GM18520 (cell line): ENCODE measurements around the gene TMEM217.
"Not testable (repeated sequence)": the region's sequence is repeated elsewhere in the genome, so short reads cannot be mapped to it uniquely, and the experiment has no call there.

Experiments
- ATAC-seq: cut with Tn5 transposase; IDR thresholded peaks from one replicate; pipeline ENCODE4 v1.9.1; 2021; ENCODE audit not compliant: unreplicated experiment

TMEM217 gene

GRCh38 chr6:37257634-37258404 lies at the start of gene TMEM217, which contains the start of gene TBC1D22B:
TMEM217 (minus strand) TSS chr6:37258144; CDS start chr6:37219030, 39,114 bp downstream.
TBC1D22B (plus strand) TSS chr6:37257772; CDS start chr6:37257918, 146 bp downstream.
- peak; percentile 98 for ATAC-seq

- not testable (repeated sequence) for ATAC-seq
These were observed 49.5 kb upstream of the TMEM217 start for GRCh38 chr6:37307484-37307883.

- ATAC-seq, result no peak
These were observed 48.8 kb upstream of the TMEM217 start for GRCh38 chr6:37306624-37307222.

DNA sequence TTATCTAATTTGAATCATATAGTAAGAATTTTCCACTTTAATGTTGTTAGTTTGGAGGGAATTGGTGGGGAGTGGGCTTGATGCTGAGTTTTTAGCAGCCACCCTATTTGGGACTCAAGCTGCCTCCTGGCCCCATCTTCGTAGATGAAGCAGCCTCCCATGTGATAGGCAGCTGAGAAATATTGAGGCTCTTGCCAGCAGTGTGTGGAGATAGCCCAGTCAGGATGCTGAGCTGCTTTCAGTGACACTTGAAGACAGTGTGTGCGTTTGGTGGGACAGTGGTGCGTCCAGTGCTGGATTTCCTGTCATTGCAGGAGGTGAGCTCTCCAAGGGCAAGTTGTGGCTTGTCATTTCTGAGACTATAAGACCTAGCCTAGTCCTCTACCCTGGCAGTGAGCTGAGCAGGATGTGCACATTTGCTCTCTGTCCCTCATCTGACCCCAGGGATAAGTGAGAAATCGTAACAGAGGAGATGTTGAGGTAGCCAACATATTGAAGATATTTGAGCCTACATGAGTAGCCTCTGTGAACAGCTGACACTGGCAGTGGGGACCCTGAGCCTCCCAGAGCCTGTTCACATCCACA lies 48.0 kb upstream of the TMEM217 start:
- ATAC-seq, result no peak

GRCh38 chr6:37304766-37305165 lies 46.8 kb upstream of the TMEM217 start:
- no peak for ATAC-seq

DNA sequence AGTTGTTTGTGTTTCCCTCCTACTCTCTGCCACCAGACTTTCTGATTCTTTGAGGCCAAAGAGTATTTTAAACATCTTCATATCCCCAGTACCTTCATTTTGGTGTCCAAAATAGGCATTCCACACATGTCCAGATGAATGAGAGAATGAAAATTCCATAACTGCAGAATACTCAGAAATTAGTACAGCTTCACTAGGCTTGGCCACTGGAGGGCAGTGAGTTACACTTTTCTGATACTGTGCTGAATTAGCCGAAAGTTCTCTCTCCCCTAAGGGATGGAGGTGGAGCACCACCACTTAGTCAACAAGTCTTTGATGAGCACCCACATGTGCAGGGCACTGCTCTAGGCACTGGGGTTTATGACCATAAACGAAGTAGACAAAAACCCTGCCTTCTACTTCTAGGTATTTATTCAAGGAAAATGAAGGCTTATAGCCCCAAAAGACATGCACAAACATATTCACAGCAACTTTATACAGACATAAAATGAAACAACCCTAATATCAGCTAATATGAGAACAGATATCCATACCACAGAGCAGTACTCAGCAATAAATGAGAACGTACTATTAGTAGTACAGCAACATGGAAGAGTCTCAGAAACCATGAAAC lies 46.1 kb upstream of the TMEM217 start:
- ATAC-seq, result no peak

DNA sequence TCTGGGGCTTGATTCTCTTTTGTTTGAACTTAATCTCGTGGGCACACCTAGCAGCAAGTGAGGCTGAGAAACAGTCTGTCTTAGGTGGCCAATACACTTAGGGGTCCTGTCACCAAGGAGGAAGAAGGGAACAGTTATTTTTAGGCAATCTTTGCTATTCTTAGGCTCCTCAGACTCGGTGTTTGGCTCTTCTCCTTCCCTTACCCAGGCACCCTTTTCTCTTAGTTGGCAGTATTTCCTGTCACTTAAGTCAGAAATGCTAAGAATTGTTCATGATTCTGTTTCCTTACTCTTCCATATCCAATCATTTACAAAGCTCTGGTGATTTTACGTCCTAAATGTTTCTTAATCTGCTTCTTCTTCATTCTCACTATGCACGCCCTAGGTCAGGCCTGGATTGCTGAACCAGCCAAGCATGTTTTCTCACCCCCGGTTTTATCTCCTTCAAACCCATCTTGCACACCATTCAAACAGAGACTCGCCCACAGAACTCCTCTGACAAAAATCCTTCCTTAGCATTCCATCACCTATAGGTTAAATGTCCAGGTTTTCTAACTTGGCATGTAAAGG lies 45.2 kb upstream of the TMEM217 start:
- no peak for ATAC-seq

DNA sequence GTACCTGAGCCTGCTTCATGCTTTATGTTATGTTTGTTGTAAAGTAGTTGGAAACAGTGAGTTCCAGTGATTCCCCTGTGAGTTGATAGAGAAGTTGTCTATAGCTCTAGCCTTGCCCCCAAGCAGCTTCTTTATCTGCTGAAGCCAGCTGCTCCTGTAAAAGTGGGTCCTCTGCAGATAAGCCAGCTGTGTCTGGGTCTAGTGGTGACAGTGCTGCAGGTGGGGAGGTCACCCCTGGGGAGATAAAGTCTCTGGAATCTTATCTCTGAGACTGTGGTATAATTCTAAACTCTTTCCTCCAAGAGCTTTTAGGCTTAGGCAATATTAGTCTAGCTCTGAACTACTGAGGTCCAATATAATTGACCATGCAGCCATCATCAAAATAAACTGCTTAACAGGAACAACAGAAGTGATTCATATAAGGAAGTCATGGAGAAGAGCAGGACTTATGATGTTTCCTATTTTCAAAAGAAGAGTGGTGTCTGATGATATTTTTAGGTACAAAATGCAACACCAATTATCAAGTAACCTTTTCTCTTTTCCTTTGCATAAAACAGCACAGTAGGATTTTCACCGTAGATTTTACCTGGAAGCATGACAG lies 44.2 kb upstream of the TMEM217 start:
- no peak for ATAC-seq

DNA sequence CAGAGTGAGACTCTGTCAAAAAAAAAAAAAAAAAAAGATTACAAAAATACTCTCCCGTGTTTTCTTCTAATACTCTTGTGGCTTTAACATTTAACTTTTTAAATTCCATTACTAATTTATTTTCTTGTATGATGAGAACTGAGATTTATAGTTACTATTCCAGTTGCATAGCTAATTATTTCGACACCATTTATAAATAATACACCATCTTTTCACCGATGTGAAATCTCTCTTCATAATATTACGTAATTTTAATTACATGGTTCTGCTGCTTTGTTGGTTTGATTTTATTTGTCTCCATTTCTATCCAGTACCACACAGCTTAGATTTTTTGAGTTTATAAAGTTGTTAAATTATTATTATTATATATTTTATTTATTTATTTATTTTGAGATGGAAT lies 42.0 kb upstream of the TMEM217 start:
- ATAC-seq, result no peak

DNA sequence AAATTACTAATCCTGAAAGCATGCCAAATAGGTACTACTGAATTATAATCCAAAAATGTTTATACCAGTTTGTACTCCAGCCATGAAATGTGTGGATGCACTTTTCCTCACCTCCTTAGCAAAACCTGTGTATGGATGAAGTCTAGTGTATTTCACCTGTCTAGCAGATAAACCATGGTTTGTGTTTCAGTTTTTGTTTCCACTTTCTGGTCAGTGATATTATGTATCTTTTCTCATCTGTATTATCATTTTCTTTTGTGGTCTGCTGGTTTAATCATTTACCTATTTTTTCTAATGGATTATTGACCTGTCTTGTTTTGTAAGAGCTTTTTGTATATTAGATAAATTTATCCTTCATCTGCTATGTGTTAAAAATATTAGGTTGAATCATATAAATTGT lies 41.0 kb upstream of the TMEM217 start:
- no peak for ATAC-seq

GRCh38 chr6:37297637-37298036 lies 39.7 kb upstream of the TMEM217 start:
- not testable (repeated sequence) for ATAC-seq

- ATAC-seq, result no peak
These were observed 35.5 kb upstream of the TMEM217 start for GRCh38 chr6:37293426-37293825.

GRCh38 chr6:37289931-37290330 lies 32.0 kb upstream of the TMEM217 start:
- ATAC-seq, result no peak

- ATAC-seq, result no peak
These were observed 30.3 kb upstream of the TMEM217 start for GRCh38 chr6:37288247-37288646.

DNA sequence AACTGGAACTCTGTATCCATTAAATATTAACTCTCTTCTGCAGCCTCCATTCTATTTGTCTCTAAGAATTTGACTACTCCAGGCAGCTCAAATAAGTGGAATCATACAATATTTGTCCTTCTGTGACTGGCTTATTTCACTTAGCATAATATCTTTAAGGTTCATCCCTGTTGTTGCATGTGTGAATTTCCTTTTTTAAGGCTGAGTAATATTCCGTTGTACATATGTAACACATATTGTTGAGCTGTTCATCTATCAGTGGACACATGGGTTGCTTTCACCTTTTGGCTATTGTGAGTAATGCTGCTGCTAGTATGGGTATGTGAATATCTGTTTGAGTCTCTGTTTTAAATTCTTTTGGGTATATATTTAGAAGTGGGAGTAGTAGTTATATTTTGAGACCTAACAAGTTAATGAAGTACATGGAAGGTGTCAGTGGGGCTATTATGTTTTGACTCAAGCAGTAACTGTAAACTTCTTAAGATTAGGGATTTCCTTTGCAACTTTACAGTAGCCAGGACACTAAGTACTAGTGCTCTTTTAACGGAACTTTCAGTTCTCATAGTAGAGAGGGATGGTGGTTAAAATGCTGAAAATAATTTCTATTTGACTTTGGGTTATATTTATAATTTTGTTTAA lies 29.7 kb upstream of the TMEM217 start:
- no peak for ATAC-seq

DNA sequence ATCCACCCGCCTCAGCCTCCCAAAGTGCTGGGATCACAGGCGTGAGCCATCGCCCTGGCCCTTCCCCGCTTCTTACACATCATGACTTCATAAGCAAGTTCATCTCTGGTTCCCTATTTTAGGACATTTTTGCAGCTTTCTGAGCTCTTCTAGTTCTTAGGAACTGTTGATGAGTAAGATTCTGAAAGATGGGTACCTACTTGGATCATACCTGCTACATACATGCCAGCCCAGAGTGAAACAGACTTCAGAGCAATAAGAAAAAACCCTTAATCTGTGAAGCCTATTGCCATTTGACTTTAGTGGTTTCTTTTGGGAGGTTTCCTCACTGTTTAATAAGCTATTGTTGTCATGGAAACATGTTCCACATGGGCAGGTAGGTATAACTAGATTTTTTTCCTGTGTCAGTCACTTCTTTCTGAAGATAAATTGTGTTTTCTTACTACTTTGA lies 27.9 kb upstream of the TMEM217 start:
- ATAC-seq, result no peak

DNA sequence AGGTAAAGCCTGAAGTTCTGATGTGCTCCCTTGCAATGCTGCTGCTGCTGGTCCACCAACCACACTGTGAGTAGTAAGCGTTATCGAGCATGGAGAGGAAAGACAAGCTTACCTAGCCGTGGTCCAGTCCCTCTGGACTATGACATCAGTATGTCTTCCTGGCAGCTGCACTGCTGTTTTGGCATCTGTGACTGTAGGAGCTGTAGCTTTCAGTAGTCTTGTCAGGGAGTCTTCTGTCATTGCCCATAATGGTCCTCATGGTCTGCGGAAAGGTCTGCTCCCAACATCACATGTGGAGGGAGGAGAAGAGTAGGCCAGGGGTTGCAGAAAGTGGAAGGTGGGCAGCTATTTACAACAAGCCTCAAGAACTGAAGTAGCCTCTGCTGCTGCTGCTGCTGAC lies 26.8 kb upstream of the TMEM217 start:
- no peak for ATAC-seq

- no peak for ATAC-seq
These were observed 25.8 kb upstream of the TMEM217 start for GRCh38 chr6:37283671-37284151.

DNA sequence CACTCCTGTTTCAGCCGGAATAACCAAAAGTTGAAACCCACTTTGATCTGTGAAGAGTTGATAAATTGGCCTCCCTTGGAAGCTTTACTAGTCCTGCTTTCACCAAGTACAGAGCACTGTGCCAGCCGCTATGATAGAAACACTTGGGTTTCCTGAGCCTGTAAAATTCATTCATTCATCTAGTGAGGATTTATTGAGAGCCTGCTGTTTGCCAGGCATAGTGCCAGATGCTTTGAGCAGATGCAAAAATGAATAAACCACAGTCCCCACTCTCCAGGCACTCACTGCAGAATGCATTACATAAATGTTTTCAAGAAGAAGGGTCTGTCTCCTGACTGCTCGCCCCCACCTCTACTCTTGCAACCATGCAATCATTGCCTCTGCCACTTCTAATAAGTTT lies 25.3 kb upstream of the TMEM217 start:
- ATAC-seq, result no peak

- ATAC-seq, result no peak
These were observed 24.4 kb upstream of the TMEM217 start for GRCh38 chr6:37282371-37282770.
